K562 (cell line): ENCODE data around the gene NKAPL. TPM values are rescaled to one million over a fixed set of nuclear protein-coding genes. Genes with fewer than 3 reads are reported as not detected.

ENCODE experiments used
- ATF7 ChIP-seq: fragments of 450-650 bp; IDR thresholded peaks from 2 replicates; pipeline ENCODE4 v1.7.1; 2014; ENCODE audit warnings: mild to moderate bottlenecking, moderate library complexity
- BRD4 ChIP-seq: fragments of 200-600 bp; sonication (generic); IDR thresholded peaks from 2 replicates; pipeline ENCODE4 v1.6.1; 2017; ENCODE audit warnings: inconsistent platforms
- CC2D1A ChIP-seq: fragments of 450-650 bp; IDR thresholded peaks from 2 replicates; pipeline ENCODE4 v1.6.1; 2017; ENCODE audit warnings: mild to moderate bottlenecking
- HIVEP1 ChIP-seq: fragments of 250-450 bp; sonication (Bioruptor Pico); IDR thresholded peaks from 2 replicates; pipeline ENCODE4 v1.4.0; 2020; ENCODE audit warnings: mild to moderate bottlenecking
- IRF2 ChIP-seq: sonication (generic); formaldehyde crosslinking; IDR thresholded peaks from 2 replicates; pipeline ENCODE4 v1.8.1; 2022; ENCODE audit warnings: mild to moderate bottlenecking, missing genetic modification reagents
- KDM1A ChIP-seq, 2 experiments: fragments of 450-650 bp; IDR thresholded peaks; 2 replicates each; pipeline ENCODE4 v1.6.1; 2016; ENCODE audit warnings: mild to moderate bottlenecking in 2 of 2
- NFXL1 ChIP-seq: fragments of 450-650 bp; formaldehyde crosslinking; IDR thresholded peaks from 2 replicates; pipeline ENCODE4 v1.4.0; 2021; ENCODE audit warnings: mild to moderate bottlenecking
- SAFB2 ChIP-seq: fragments of 200-400 bp; formaldehyde crosslinking; IDR thresholded peaks from 2 replicates; pipeline ENCODE4 v1.6.1; 2018; ENCODE audit warnings: borderline replicate concordance, low read length, low read depth, moderate library complexity; ENCODE audit not compliant: severe bottlenecking
- SIX5 ChIP-seq, 2 experiments: IDR thresholded peaks; 2 replicates each; pipeline ENCODE4 v1.6.1; 2011; ENCODE audit warnings: low read length in 2 of 2, borderline replicate concordance in 1 of 2, low read depth in 1 of 2, mild to moderate bottlenecking in 1 of 2, moderate library complexity in 1 of 2; ENCODE audit not compliant: insufficient read depth in 1 of 2
- TEAD2 ChIP-seq: fragments of 450-650 bp; IDR thresholded peaks from 2 replicates; pipeline ENCODE4 v1.6.1; 2016; ENCODE audit warnings: missing genetic modification characterization, control low read depth, missing compliant biosample characterization
- ZNF584 ChIP-seq: fragments of 200-800 bp; sonication (Bioruptor generic); IDR thresholded peaks from 2 replicates; pipeline ENCODE4 v1.6.1; 2016; ENCODE audit warnings: low read depth, mild to moderate bottlenecking, missing genetic modification characterization, missing compliant biosample characterization
- polyA plus RNA-seq, 8 experiments: library from polyadenylated mRNA; depleted of rRNA in 4 of 8; stranded (reverse) in 5 of 8; unstranded in 3 of 8; fragments of >200 nt; fragmentation: Nextera tagmentation in 2 of 8; fragmentation: Illumina TruSeq in 1 of 8; extraction: Ambion mirVana in 2 of 8; extraction: Trizol in 1 of 8; gene quantifications; 2 replicates each; pipeline versions ENCODE4 v1.2.1 to v1.2.3, GENCODE V29; 2011 to 2014; ENCODE audit warnings: inconsistent platforms in 1 of 8, missing spikeins in 1 of 8
- total RNA-seq, 7 experiments: library from RNA; depleted of rRNA in 6 of 7; stranded (reverse); fragments of >200 nt in 6 of 7; fragmentation: Illumina TruSeq in 2 of 7; extraction: Trizol in 2 of 7; gene quantifications; 2 replicates each; pipeline versions ENCODE4 v1.2.1 to v1.2.3, GENCODE V29; 2011 to 2021; ENCODE audit warnings: low replicate concordance in 1 of 7
- TF ChIP-seq, protein P1 (sequence below), 2 experiments: fragments of 450-650 bp; IDR thresholded peaks; 2 replicates each; pipeline ENCODE4 v1.6.1; 2018; ENCODE audit warnings: mild to moderate bottlenecking in 2 of 2, low read depth in 1 of 2; ENCODE audit not compliant: partially characterized antibody in 2 of 2
- TF ChIP-seq, protein P2 (sequence below): fragments of 450-650 bp; IDR thresholded peaks from 2 replicates; pipeline ENCODE4 v1.6.1; 2016; ENCODE audit warnings: borderline replicate concordance
- TF ChIP-seq, protein P3 (sequence below): fragments of 250-450 bp; sonication (Bioruptor Pico); IDR thresholded peaks from 2 replicates; pipeline ENCODE4 v1.8.0; 2021; ENCODE audit warnings: moderate library complexity, mild to moderate bottlenecking, inconsistent platforms
- TF ChIP-seq, protein P4 (sequence below), 3 experiments: fragments of 200-800 bp in 1 of 3; fragments of 250-450 bp in 1 of 3; fragments of 450-650 bp in 1 of 3; sonication (Bioruptor Pico) in 1 of 3; sonication (Bioruptor generic) in 1 of 3; formaldehyde crosslinking in 1 of 3; IDR thresholded peaks; 2 replicates each; pipeline versions ENCODE4 v1.6.1 to v1.8.0; 2016 to 2022; ENCODE audit warnings: mild to moderate bottlenecking in 2 of 3, missing genetic modification characterization in 2 of 3, missing compliant biosample characterization in 1 of 3, moderate library complexity in 1 of 3

Gene NKAPL
- total and polyA plus RNA-seq, 9 of the 15 experiments (the other 6 are each of a cell fraction or from before 2014, with no cell fraction given), result not detected

DNA sequence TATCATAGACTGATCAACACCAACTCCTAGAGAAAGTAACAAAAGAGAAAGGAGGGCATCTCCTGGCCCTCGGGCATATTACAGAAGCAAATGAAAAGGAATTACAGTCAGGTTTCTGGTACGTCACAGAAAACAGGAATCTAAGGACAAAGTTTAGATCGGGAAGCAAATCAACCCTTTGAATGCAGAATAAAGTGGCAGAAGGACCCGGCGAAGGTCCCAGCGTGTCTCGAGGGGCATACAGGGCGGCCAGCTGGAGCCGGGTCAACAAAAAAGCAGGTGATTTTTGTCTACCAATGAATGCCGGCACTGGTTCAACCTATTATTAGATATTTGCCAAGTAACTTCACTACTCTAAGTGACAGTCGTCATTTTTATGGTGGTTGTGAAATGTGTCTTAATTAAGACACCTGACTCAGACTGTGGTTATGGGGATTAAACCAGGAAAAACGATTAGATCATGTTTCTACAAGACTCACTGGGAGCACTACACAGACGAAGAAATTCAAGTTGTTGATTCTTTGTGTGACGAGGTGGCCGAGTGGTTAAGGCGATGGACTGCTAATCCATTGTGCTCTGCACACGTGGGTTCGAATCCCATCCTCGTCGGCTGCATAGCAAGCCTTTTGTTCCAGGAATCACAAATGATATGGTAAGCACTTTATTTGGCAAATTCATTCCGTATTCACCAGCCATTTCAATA, 46.4 kb upstream of the NKAPL start (continued):
- TF ChIP-seq HIVEP1 (CRISPR knock-in tag), result no peak
- TF ChIP-seq ATF7, result peak; percentile 87
- TF ChIP-seq IRF2, result no peak
- no peak for TF ChIP-seq SIX5 (IDR thresholded peaks at IDR 0.05; ENCODE audit: borderline replicate concordance in 1 of 2, insufficient read depth in 1 of 2, low read depth in 1 of 2, low read length in 2 of 2)
- TF ChIP-seq, protein P1, sequence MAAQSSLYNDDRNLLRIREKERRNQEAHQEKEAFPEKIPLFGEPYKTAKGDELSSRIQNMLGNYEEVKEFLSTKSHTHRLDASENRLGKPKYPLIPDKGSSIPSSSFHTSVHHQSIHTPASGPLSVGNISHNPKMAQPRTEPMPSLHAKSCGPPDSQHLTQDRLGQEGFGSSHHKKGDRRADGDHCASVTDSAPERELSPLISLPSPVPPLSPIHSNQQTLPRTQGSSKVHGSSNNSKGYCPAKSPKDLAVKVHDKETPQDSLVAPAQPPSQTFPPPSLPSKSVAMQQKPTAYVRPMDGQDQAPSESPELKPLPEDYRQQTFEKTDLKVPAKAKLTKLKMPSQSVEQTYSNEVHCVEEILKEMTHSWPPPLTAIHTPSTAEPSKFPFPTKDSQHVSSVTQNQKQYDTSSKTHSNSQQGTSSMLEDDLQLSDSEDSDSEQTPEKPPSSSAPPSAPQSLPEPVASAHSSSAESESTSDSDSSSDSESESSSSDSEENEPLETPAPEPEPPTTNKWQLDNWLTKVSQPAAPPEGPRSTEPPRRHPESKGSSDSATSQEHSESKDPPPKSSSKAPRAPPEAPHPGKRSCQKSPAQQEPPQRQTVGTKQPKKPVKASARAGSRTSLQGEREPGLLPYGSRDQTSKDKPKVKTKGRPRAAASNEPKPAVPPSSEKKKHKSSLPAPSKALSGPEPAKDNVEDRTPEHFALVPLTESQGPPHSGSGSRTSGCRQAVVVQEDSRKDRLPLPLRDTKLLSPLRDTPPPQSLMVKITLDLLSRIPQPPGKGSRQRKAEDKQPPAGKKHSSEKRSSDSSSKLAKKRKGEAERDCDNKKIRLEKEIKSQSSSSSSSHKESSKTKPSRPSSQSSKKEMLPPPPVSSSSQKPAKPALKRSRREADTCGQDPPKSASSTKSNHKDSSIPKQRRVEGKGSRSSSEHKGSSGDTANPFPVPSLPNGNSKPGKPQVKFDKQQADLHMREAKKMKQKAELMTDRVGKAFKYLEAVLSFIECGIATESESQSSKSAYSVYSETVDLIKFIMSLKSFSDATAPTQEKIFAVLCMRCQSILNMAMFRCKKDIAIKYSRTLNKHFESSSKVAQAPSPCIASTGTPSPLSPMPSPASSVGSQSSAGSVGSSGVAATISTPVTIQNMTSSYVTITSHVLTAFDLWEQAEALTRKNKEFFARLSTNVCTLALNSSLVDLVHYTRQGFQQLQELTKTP (IDR thresholded peaks at IDR 0.05; ENCODE audit: low read depth in 1 of 2, partially characterized antibody in 2 of 2), result peak; percentile 23 to 93
- no peak for TF ChIP-seq NFXL1 (CRISPR knock-in tag)
- TF ChIP-seq, protein P2, sequence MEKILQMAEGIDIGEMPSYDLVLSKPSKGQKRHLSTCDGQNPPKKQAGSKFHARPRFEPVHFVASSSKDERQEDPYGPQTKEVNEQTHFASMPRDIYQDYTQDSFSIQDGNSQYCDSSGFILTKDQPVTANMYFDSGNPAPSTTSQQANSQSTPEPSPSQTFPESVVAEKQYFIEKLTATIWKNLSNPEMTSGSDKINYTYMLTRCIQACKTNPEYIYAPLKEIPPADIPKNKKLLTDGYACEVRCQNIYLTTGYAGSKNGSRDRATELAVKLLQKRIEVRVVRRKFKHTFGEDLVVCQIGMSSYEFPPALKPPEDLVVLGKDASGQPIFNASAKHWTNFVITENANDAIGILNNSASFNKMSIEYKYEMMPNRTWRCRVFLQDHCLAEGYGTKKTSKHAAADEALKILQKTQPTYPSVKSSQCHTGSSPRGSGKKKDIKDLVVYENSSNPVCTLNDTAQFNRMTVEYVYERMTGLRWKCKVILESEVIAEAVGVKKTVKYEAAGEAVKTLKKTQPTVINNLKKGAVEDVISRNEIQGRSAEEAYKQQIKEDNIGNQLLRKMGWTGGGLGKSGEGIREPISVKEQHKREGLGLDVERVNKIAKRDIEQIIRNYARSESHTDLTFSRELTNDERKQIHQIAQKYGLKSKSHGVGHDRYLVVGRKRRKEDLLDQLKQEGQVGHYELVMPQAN, result no peak
- TF ChIP-seq, protein P3, sequence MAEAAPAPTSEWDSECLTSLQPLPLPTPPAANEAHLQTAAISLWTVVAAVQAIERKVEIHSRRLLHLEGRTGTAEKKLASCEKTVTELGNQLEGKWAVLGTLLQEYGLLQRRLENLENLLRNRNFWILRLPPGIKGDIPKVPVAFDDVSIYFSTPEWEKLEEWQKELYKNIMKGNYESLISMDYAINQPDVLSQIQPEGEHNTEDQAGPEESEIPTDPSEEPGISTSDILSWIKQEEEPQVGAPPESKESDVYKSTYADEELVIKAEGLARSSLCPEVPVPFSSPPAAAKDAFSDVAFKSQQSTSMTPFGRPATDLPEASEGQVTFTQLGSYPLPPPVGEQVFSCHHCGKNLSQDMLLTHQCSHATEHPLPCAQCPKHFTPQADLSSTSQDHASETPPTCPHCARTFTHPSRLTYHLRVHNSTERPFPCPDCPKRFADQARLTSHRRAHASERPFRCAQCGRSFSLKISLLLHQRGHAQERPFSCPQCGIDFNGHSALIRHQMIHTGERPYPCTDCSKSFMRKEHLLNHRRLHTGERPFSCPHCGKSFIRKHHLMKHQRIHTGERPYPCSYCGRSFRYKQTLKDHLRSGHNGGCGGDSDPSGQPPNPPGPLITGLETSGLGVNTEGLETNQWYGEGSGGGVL, result no peak
- TF ChIP-seq TEAD2 (tag), result no peak
- peak; percentile 94 for TF ChIP-seq BRD4
- peak in 1 of 2 experiments; percentile 36; a peak in 2 of 4 replicates for TF ChIP-seq KDM1A (IDR thresholded peaks at IDR 0.05)
- no peak for TF ChIP-seq CC2D1A
- no peak for TF ChIP-seq SAFB2
- TF ChIP-seq, protein P4, sequence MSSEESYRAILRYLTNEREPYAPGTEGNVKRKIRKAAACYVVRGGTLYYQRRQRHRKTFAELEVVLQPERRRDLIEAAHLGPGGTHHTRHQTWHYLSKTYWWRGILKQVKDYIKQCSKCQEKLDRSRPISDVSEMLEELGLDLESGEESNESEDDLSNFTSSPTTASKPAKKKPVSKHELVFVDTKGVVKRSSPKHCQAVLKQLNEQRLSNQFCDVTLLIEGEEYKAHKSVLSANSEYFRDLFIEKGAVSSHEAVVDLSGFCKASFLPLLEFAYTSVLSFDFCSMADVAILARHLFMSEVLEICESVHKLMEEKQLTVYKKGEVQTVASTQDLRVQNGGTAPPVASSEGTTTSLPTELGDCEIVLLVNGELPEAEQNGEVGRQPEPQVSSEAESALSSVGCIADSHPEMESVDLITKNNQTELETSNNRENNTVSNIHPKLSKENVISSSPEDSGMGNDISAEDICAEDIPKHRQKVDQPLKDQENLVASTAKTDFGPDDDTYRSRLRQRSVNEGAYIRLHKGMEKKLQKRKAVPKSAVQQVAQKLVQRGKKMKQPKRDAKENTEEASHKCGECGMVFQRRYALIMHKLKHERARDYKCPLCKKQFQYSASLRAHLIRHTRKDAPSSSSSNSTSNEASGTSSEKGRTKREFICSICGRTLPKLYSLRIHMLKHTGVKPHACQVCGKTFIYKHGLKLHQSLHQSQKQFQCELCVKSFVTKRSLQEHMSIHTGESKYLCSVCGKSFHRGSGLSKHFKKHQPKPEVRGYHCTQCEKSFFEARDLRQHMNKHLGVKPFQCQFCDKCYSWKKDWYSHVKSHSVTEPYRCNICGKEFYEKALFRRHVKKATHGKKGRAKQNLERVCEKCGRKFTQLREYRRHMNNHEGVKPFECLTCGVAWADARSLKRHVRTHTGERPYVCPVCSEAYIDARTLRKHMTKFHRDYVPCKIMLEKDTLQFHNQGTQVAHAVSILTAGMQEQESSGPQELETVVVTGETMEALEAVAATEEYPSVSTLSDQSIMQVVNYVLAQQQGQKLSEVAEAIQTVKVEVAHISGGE (CRISPR knock-in tag; IDR thresholded peaks at IDR 0.05), result peak in 1 of 3 experiments; percentile 63; a peak in 2 of 6 replicates
- peak; percentile 65; the same call in 1 of the 2 replicates for TF ChIP-seq ZNF584 (CRISPR knock-in tag)
